IMR-90 (cell line): ENCODE measurements around the gene ARID5A. TPM values are rescaled to one million over a fixed set of nuclear protein-coding genes. Genes with fewer than 3 reads are reported as not detected.

Experiments
- ATAC-seq: fragments of 200-7000 bp; cut with Tn5 transposase; 2 replicates; pipeline ENCODE4 v1.9.1; 2020; ENCODE audit warnings: low read depth, mild to moderate bottlenecking, moderate library complexity
- BruUV-seq: library from RNA; stranded (reverse); fragments of 400-500 nt; replicated peaks from 2 replicates; lab custom pipeline; 2021; lab: Mats Ljungman, UMichigan
- CTCF ChIA-PET: fragments of 300-600 bp; formaldehyde crosslinking; extraction: SDS; loops from one replicate; lab custom pipeline; 2021; ENCODE audit warnings: antibody characterized with exemption; lab: Yijun Ruan, JAX
- POLR2A ChIA-PET: fragments of 300-600 bp; sonication (Branson Sonifier 250); formaldehyde crosslinking; loops from one replicate; lab custom pipeline; 2022; ENCODE audit warnings: antibody characterized with exemption; ENCODE audit not compliant: unreplicated experiment; lab: Charles Lee
- DNase-seq: peaks from one replicate; pipeline ENCODE4 v3.0.0; 2013
- H2AFZ ChIP-seq: replicated peaks from 2 replicates; pipeline ENCODE3; 2013; ENCODE audit warnings: low read length, mild to moderate bottlenecking; ENCODE audit not compliant: poor library complexity
- H2AK5ac ChIP-seq: 2 replicates; pipeline ENCODE4 v1.6.1; 2013; ENCODE audit warnings: low read depth, low read length, inconsistent platforms
- H2AK9ac ChIP-seq: replicated peaks from 2 replicates; pipeline ENCODE3; 2013; ENCODE audit warnings: mild to moderate bottlenecking, low read depth, low read length, moderate library complexity; ENCODE audit not compliant: poor library complexity
- H2BK120ac ChIP-seq: 2 replicates; pipeline ENCODE4 v1.6.1; 2013; ENCODE audit warnings: low read depth, low read length, inconsistent platforms
- H2BK15ac ChIP-seq: 3 replicates; pipeline ENCODE4 v1.6.1; 2013; ENCODE audit warnings: low read depth, low read length, inconsistent platforms
- H2BK20ac ChIP-seq: 2 replicates; pipeline ENCODE4 v1.6.1; 2013; ENCODE audit warnings: low read depth, mild to moderate bottlenecking, inconsistent platforms, low read length, moderate library complexity
- H2BK5ac ChIP-seq: 2 replicates; pipeline ENCODE4 v1.6.1; 2013; ENCODE audit warnings: mild to moderate bottlenecking, low read depth, low read length, inconsistent platforms; ENCODE audit not compliant: poor library complexity, severe bottlenecking
- H3K14ac ChIP-seq: replicated peaks from 2 replicates; pipeline ENCODE4 v1.6.1; 2013; ENCODE audit warnings: low read depth, low read length, inconsistent platforms
- H3K18ac ChIP-seq: 2 replicates; pipeline ENCODE4 v1.6.1; 2013; ENCODE audit warnings: low read depth, low read length, control low read depth
- H3K23ac ChIP-seq: 2 replicates; pipeline ENCODE4 v1.6.1; 2013; ENCODE audit warnings: low read depth, low read length, inconsistent platforms
- H3K27ac ChIP-seq: 2 replicates; pipeline ENCODE4 v1.5.1; 2013; ENCODE audit warnings: mild to moderate bottlenecking, control low read depth, low read length; ENCODE audit not compliant: insufficient read depth
- H3K27me3 ChIP-seq: 2 replicates; pipeline ENCODE4 v1.6.1; 2013; ENCODE audit warnings: low read length; ENCODE audit not compliant: control insufficient read depth, insufficient read depth
- H3K36me3 ChIP-seq: 2 replicates; pipeline ENCODE4 v1.6.1; 2013; ENCODE audit warnings: low read length, mixed read lengths; ENCODE audit not compliant: control insufficient read depth, insufficient read depth
- H3K4ac ChIP-seq: 2 replicates; pipeline ENCODE4 v1.6.1; 2013; ENCODE audit warnings: low read depth, low read length, inconsistent platforms
- H3K4me1 ChIP-seq: 2 replicates; pipeline ENCODE4 v1.6.1; 2013; ENCODE audit warnings: low read length, mixed read lengths; ENCODE audit not compliant: control insufficient read depth, insufficient read depth
- H3K4me2 ChIP-seq: 2 replicates; pipeline ENCODE4 v1.6.1; 2013; ENCODE audit warnings: low read depth, mild to moderate bottlenecking, control low read depth, low read length, moderate library complexity
- H3K4me3 ChIP-seq: 2 replicates; pipeline ENCODE4 v1.5.1; 2013; ENCODE audit warnings: low read depth, mild to moderate bottlenecking, control low read depth, low read length, moderate library complexity; ENCODE audit not compliant: insufficient read depth
- H3K56ac ChIP-seq: 2 replicates; pipeline ENCODE4 v1.6.1; 2013; ENCODE audit warnings: low read length, inconsistent platforms; ENCODE audit not compliant: insufficient read depth; ENCODE audit errors: extremely low read depth
- H3K79me1 ChIP-seq, 2 experiments: 2 replicates each; pipeline ENCODE4 v1.6.1; 2013; ENCODE audit warnings: low read length in 2 of 2, inconsistent platforms in 1 of 2, low read depth in 1 of 2
- H3K9ac ChIP-seq: 2 replicates; pipeline ENCODE4 v1.6.1; 2013; ENCODE audit warnings: low read depth, low read length, control low read depth
- H3K9me1 ChIP-seq: 2 replicates; pipeline ENCODE4 v1.6.1; 2013; ENCODE audit warnings: low read length, inconsistent platforms; ENCODE audit not compliant: insufficient read depth
- H3K9me3 ChIP-seq: 2 replicates; pipeline ENCODE4 v1.6.1; 2013; ENCODE audit warnings: low read length; ENCODE audit not compliant: control insufficient read depth, insufficient read depth
- H4K20me1 ChIP-seq: 2 replicates; pipeline ENCODE4 v1.6.1; 2013; ENCODE audit warnings: low read length, inconsistent platforms; ENCODE audit not compliant: insufficient read depth
- H4K5ac ChIP-seq: 2 replicates; pipeline ENCODE4 v1.6.1; 2013; ENCODE audit warnings: mild to moderate bottlenecking, low read depth, low read length, control low read depth
- H4K8ac ChIP-seq, 2 experiments: 2 replicates each; pipeline ENCODE4 v1.6.1; 2013; ENCODE audit warnings: low read depth in 2 of 2, low read length in 2 of 2, control low read depth in 1 of 2, inconsistent platforms in 1 of 2
- H4K91ac ChIP-seq: 2 replicates; pipeline ENCODE4 v1.6.1; 2013; ENCODE audit warnings: low read depth, low read length, inconsistent platforms; ENCODE audit not compliant: insufficient read depth
- CHD1 ChIP-seq: IDR thresholded peaks from 2 replicates; pipeline ENCODE4 v1.6.1; 2012; ENCODE audit warnings: low read depth, low read length, improper control_type of control experiment
- CTCF ChIP-seq: conservative IDR thresholded peaks from 2 replicates; pipeline ENCODE4 v1.5.1; 2012; ENCODE audit warnings: mild to moderate bottlenecking, low read depth, low read length, improper control_type of control experiment
- MAZ ChIP-seq: IDR thresholded peaks from 2 replicates; pipeline ENCODE4 v1.6.1; 2012; ENCODE audit warnings: low read depth, mild to moderate bottlenecking, low read length, improper control_type of control experiment, moderate library complexity, borderline replicate concordance
- MXI1 ChIP-seq: IDR thresholded peaks from 2 replicates; pipeline ENCODE4 v1.6.1; 2012; ENCODE audit warnings: low read depth, mild to moderate bottlenecking, low read length, moderate library complexity, borderline replicate concordance
- POLR2A ChIP-seq: IDR thresholded peaks from 2 replicates; pipeline ENCODE4 v1.6.1; 2012; ENCODE audit warnings: mild to moderate bottlenecking, low read depth, low read length
- RCOR1 ChIP-seq: IDR thresholded peaks from 2 replicates; pipeline ENCODE4 v1.6.1; 2012; ENCODE audit warnings: mild to moderate bottlenecking, low read length, improper control_type of control experiment; ENCODE audit not compliant: insufficient replicate concordance
- RFX5 ChIP-seq: IDR thresholded peaks from 2 replicates; pipeline ENCODE4 v1.8.0; 2012; ENCODE audit warnings: low read depth, mild to moderate bottlenecking, low read length, moderate library complexity
- SMC3 ChIP-seq: fragments of 150-350 bp; IDR thresholded peaks from 2 replicates; pipeline ENCODE4 v1.6.1; 2016; ENCODE audit warnings: low read depth, mild to moderate bottlenecking, antibody characterized with exemption, low read length, moderate library complexity
- WGBS, 2 experiments: methylation state at CpG; one replicate each; pipeline versions ENCODE4 v1.1.5 to v1.1.7; 2013; ENCODE audit warnings: missing lambda C conversion rate in 2 of 2; ENCODE audit not compliant: insufficient read length in 1 of 2; ENCODE audit errors: extremely low coverage in 2 of 2; 5-methylcytosine and 5-hydroxymethylcytosine counted together
- dilution Hi-C: fragments of 300-500 bp; cut with HindIII; formaldehyde crosslinking; loops from one replicate; pipeline ENCODE4 v1.14.3; 2018; ENCODE audit warnings: low sequenced_read_pairs; ENCODE audit not compliant: unreplicated experiment
- in situ Hi-C: fragments of 300-500 bp; cut with MboI; formaldehyde crosslinking; loops from 3 replicates; pipeline ENCODE4 v1.14.3; 2019; ENCODE audit warnings: low sequenced_read_pairs, inconsistent platforms, mixed read lengths
- intact Hi-C: fragments of 100-400 bp; cut with micrococcal nuclease; formaldehyde crosslinking; loops from 2 replicates; pipeline ENCODE4 v1.10.0; 2022
- polyA plus RNA-seq, 3 experiments: library from polyadenylated mRNA; depleted of rRNA; stranded (reverse); fragments of >200 nt; gene quantifications; 2 replicates each; pipeline ENCODE4 v1.2.3, GENCODE V29; 2012; ENCODE audit warnings: low replicate concordance in 1 of 3
- total RNA-seq: library from RNA; depleted of rRNA; stranded (reverse); fragments of >200 nt; gene quantifications from 2 replicates; pipeline ENCODE4 v1.2.3, GENCODE V29; 2012

ARID5A gene
- total and polyA plus RNA-seq, 2 of the 4 experiments (the other 2 are of a cell fraction): 2.3 to 6.7 TPM

- Histone ChIP-seq H4K91ac (no peak overlapping the region), H2BK5ac (no peak overlapping the region), H3K4me3 (no peak overlapping the region), H3K4me2 (no peak overlapping the region), H2BK20ac (no peak overlapping the region), H4K5ac (no peak overlapping the region), H2AK9ac (no peak overlapping the region), H3K9me1 (peaks cover 3% of the 10 kb centered on the region; the same call in 1 of the 2 replicates), H3K9me3 (peaks cover 5% of the 10 kb centered on the region; the same call in 1 of the 2 replicates), H3K27me3 (no peaks in the 10 kb centered on the region), H3K14ac (no peak overlapping the region), H3K4ac (no peak overlapping the region), H3K4me1 (peaks cover 3% of the 10 kb centered on the region; the same call in 1 of the 2 replicates), H3K27ac (no peak overlapping the region), H2BK15ac (no peak overlapping the region), H2AFZ (no peak overlapping the region), H3K56ac (no peak overlapping the region), H2BK120ac (no peak overlapping the region), H3K18ac (no peak overlapping the region), H3K23ac (no peak overlapping the region), H2AK5ac (no peak overlapping the region), H4K20me1 (no peaks in the 10 kb centered on the region), H3K79me1 (no peaks in the 10 kb centered on the region), H4K8ac (no peak overlapping the region), H3K9ac (no peak overlapping the region), H3K36me3 (peaks cover 25% of the 10 kb centered on the region)
- CTCF ChIA-PET: interaction anchor here (0.8 to 1.0 kb wide), 4 partner anchors 11 to 146 kb away, joined by 3 to 5 read pairs (median 3); no protein-coding TSS in a partner anchor
- TF ChIP-seq SMC3 (no peak), CHD1 (no peak), RFX5 (no peak), MAZ (no peak), CTCF (no peak), POLR2A (no peak), RCOR1 (no peak), MXI1 (no peak)
- dilution Hi-C loops: no loop called here
- WGBS, 2 experiments: 81% methylated on average over 5 of the region's 16 CpGs; no CpG with 5 or more reads in 1 of the 2 experiments
- in situ Hi-C loops: no loop called here
- intact Hi-C loops: no loop called here
- POLR2A ChIA-PET: no interaction called here
- no TSS peak for BruUV-seq
- DNase-seq (no peak), ATAC-seq (no peak)
These were observed 16.8 kb downstream of the ARID5A start for GRCh38 chr2:96553176-96553956.
